Measurements from ENCODE around the gene EPGN. TPM values are rescaled to one million over a fixed set of nuclear protein-coding genes. Genes with fewer than 3 reads are reported as not detected.
A peak's percentile ranks its signal among the peaks of the same experiment; 100 is the strongest.

Gene EPGN
- total and polyA plus RNA-seq, 2 donors = 0.77 TPM; not detected in 1

DNA sequence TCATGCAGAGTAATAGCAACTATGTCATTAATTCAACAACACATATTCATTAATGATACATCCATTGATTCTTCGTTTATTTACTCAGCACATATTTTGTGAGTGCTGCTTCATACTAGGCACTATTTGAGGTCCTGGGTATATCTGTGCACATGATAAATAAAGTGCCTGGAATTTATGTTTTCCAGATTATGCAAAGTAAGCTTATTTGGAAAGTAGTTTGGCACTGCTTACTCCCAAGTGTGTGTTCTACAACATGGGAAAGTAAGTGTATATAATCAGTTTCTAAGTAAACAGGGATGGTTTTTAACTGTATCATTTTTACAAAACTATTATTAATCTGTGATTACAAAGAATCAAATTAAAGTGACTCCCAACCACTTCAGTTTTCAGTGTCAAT is 16.8 kb upstream of the EPGN start:
- Histone ChIP-seq H3K27ac (ENCODE audit: low read depth) (no peak overlapping the region), H3K36me3 (ENCODE audit: insufficient read depth) (no peaks in the 10 kb centered on the region), H3K4me1 (ENCODE audit: insufficient read depth) (no peaks in the 10 kb centered on the region), H3K4me3 (ENCODE audit: low read depth, low read length) (no peak overlapping the region)
- DNase-seq (ENCODE audit: extremely low spot score) = no peak
- WGBS = 90% methylated on average over 1 of the region's 1 CpG

DNA sequence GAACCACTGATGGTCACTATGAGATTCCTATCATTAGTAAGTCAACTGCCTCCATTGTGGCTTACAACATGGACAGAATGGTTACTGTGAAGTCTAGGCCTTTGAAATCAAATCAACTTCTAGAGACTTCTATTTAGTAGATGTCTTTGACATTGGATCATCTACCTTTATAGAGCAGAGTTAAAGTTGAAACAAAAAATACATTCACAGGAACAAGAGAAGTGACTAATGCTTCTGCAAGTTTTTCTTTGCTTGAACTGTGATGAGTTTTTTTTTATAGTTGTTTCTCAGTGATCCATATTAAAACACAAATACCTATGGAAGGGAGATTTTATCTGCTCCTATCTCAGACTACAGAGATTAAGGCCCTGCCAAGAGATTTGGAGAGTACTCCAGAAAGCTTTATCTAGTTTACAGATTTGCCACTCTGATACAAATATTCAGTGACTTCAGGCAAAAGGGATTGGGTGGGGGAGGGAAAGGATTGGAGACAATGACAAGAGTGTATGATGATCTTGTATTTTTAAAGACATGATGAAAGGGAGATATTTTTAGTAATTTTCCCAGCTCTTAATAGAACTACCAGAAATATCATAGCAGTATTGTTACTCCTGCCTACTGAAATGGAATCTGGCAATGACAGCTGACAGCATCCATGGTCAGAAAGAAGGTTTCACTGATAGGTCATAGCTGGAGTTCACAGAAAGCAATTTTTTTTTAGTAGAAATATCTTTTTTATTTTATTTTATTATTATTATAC is 16.0 kb upstream of the EPGN start:
- no peak for DNase-seq (ENCODE audit: extremely low spot score)
- no peaks in the 10 kb centered on the region for H3K4me1 ChIP-seq (ENCODE audit: insufficient read depth)
- H3K4me3 ChIP-seq (ENCODE audit: low read depth, low read length) = no peak overlapping the region
- no peaks in the 10 kb centered on the region for H3K36me3 ChIP-seq (ENCODE audit: insufficient read depth)
- H3K27ac ChIP-seq (ENCODE audit: low read depth) = no peak overlapping the region

DNA sequence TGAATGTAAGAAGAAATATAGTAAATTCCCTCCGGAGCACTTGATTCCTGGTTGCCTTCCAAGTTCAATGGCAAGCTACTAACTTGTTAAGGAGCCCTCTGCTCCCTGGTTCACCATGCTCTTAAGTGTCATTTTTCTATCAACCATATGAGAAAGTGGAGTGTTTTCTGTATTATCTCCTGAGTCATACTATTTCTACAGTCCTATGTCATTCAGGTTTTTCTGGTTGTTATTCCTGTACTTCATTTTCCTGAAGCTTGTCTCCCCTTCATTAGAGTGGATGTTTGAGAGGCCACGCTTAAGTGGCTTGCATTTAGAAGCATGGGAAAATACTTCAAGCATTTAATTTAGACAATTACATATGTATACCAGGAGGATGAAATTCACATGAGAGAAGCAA is 14.7 kb upstream of the EPGN start:
- no peaks in the 10 kb centered on the region for H3K36me3 ChIP-seq (ENCODE audit: insufficient read depth)
- H3K4me3 ChIP-seq (ENCODE audit: low read depth, low read length) = no peak overlapping the region
- H3K27ac ChIP-seq (ENCODE audit: low read depth) = no peak overlapping the region
- no peak for DNase-seq (ENCODE audit: extremely low spot score)
- 96% methylated on average over 2 of the region's 2 CpGs for WGBS
- no peaks in the 10 kb centered on the region for H3K4me1 ChIP-seq (ENCODE audit: insufficient read depth)

DNA sequence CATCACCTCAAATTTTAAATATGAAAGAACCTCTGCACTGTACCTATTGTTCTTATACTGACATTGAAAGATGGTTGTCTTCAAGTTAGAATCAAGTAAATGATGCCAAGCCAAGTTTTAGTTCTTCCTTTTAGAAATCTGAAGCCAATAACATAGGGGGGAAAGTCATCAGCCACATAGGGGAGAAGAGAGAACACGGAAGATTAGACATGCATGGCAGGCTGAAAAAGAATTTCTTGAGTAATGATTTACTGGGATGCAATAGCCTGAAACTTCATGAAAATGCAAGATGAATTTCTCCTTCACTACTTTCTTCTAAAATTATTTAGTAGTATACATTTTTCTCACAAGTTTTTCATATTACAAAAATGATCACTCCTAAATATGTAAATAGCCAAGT is 13.6 kb upstream of the EPGN start:
- no peak for DNase-seq (ENCODE audit: extremely low spot score)
- Histone ChIP-seq H3K4me1 (ENCODE audit: insufficient read depth) (no peaks in the 10 kb centered on the region), H3K36me3 (ENCODE audit: insufficient read depth) (no peaks in the 10 kb centered on the region), H3K27ac (ENCODE audit: low read depth) (no peak overlapping the region), H3K4me3 (ENCODE audit: low read depth, low read length) (no peak overlapping the region)
- 94% methylated on average over 1 of the region's 1 CpG for WGBS

DNA sequence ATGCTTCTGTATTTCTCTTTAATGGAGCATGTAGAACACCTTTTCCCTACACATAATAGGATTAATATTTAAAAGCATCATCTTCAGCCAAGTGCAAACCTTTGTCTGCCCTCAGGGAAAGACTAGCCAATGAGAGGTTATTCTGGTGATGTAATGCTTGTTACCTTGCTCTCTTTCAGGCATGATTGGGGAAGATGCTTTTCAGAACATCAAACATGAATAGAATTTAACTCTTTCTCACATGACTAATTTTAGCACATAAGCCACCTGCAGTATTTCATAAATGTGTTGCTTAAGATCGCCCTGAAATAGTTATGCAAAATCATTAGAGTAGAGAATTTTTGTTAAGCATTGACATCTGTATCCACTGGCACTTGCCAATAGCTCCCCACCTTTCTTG is 10.7 kb upstream of the EPGN start:
- Histone ChIP-seq H3K4me3 (ENCODE audit: low read depth, low read length) (no peak overlapping the region), H3K4me1 (ENCODE audit: insufficient read depth) (no peaks in the 10 kb centered on the region), H3K27ac (ENCODE audit: low read depth) (no peak overlapping the region), H3K36me3 (ENCODE audit: insufficient read depth) (no peaks in the 10 kb centered on the region)
- no peak for DNase-seq (ENCODE audit: extremely low spot score)
- 73% methylated on average over 1 of the region's 1 CpG for WGBS

- Histone ChIP-seq H3K27ac (ENCODE audit: low read depth) (no peak overlapping the region), H3K36me3 (ENCODE audit: insufficient read depth) (no peaks in the 10 kb centered on the region), H3K4me3 (ENCODE audit: low read depth, low read length) (no peak overlapping the region), H3K4me1 (ENCODE audit: insufficient read depth) (no peaks in the 10 kb centered on the region)
- DNase-seq (ENCODE audit: extremely low spot score) = no peak
- WGBS = 40% methylated on average over 4 of the region's 4 CpGs
These were observed 4.1 kb upstream of the EPGN start for GRCh38 chr4:74304095-74304625.

GRCh38 chr4:74305000-74305399 is 3.3 kb upstream of the EPGN start:
- no peak for DNase-seq (ENCODE audit: extremely low spot score)
- Histone ChIP-seq H3K27ac (ENCODE audit: low read depth) (no peak overlapping the region), H3K4me1 (ENCODE audit: insufficient read depth) (no peaks in the 10 kb centered on the region), H3K36me3 (ENCODE audit: insufficient read depth) (no peaks in the 10 kb centered on the region), H3K4me3 (ENCODE audit: low read depth, low read length) (no peak overlapping the region)
- WGBS = 92% methylated on average over 1 of the region's 1 CpG

DNA sequence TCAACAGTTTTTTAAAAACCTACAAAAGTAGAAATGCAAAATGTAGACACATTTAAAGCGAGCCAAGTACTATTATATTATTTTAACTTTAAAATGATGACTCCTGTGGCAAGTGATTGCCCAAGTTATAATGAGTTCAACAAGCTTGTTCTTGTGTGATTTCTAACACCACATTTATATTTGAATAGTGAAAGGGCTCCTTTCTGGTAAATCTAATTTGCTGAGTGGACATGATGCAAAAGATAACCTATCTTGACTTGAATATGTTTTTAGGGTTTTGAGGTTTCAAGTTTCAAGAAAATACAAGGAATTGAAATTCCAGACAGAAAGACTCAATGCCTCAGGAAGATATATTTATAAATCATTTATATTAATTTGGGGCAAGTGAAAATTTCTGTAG is 1.1 kb upstream of the EPGN start:
- H3K27ac ChIP-seq (ENCODE audit: low read depth) = no peak overlapping the region
- no peak for DNase-seq (ENCODE audit: extremely low spot score)
- H3K4me3 ChIP-seq (ENCODE audit: low read depth, low read length) = no peak overlapping the region
- no peaks in the 10 kb centered on the region for H3K4me1 ChIP-seq (ENCODE audit: insufficient read depth)
- no peaks in the 10 kb centered on the region for H3K36me3 ChIP-seq (ENCODE audit: insufficient read depth)
- 98% methylated on average over 1 of the region's 1 CpG for WGBS

DNA sequence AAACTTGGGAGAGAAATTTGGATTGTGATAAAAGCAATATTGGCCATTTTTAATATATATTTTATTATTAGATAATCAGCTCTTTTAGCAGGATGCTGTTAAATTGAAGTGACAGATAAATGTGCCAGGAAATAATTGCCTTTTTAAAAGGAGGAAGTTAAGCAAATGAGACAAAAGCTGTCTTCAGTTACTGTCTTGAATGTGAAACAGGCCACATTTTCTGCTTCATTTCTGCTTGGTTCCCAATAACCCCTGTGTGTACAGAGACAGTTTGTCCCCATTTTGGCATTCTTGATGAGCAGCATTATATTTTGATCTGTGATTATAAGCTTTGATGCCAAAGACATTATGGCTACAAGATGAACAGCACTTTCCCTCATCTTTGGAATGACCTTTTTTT is 953 bp downstream of the EPGN start:
- Histone ChIP-seq H3K36me3 (ENCODE audit: insufficient read depth) (no peaks in the 10 kb centered on the region), H3K4me3 (ENCODE audit: low read depth, low read length) (no peak overlapping the region), H3K27ac (ENCODE audit: low read depth) (peak overlapping the region; percentile 23), H3K4me1 (ENCODE audit: insufficient read depth) (no peaks in the 10 kb centered on the region)
- DNase-seq (ENCODE audit: extremely low spot score) = no peak

- no peak for DNase-seq (ENCODE audit: extremely low spot score)
- Histone ChIP-seq H3K4me3 (ENCODE audit: low read depth, low read length) (no peak overlapping the region), H3K4me1 (ENCODE audit: insufficient read depth) (no peaks in the 10 kb centered on the region), H3K36me3 (ENCODE audit: insufficient read depth) (no peaks in the 10 kb centered on the region), H3K27ac (ENCODE audit: low read depth) (no peak overlapping the region)
- 26% methylated on average over 4 of the region's 4 CpGs for WGBS
These were observed 3.5 kb downstream of the EPGN start for GRCh38 chr4:74311696-74312313.

- Histone ChIP-seq H3K4me1 (ENCODE audit: insufficient read depth) (no peaks in the 10 kb centered on the region), H3K4me3 (ENCODE audit: low read depth, low read length) (no peak overlapping the region), H3K36me3 (ENCODE audit: insufficient read depth) (no peaks in the 10 kb centered on the region), H3K27ac (ENCODE audit: low read depth) (no peak overlapping the region)
- 96% methylated on average over 2 of the region's 2 CpGs for WGBS
- DNase-seq (ENCODE audit: extremely low spot score) = no peak
These were observed 6.1 kb downstream of the EPGN start for GRCh38 chr4:74314329-74314728.

DNA sequence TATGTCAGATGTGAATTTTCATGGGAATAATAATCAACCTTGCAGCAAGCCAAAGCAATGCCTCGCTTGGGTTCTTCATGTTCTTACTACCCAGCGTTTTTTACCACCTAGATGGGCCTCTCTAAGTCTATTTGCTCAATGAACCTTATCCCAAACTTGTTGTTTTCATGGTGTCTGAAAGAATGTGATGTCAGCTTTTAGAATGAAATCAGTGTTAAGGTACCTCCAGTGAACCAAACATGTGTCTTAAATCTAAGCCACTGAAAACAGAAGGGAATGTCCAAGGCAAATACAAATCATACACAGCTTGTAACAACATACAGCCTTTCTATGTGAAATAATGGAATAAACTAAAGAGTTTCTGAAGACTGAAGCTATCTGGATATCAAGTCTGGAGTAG is 6.7 kb downstream of the EPGN start:
- Histone ChIP-seq H3K4me3 (ENCODE audit: low read depth, low read length) (no peak overlapping the region), H3K4me1 (ENCODE audit: insufficient read depth) (no peaks in the 10 kb centered on the region), H3K27ac (ENCODE audit: low read depth) (no peak overlapping the region), H3K36me3 (ENCODE audit: insufficient read depth) (no peaks in the 10 kb centered on the region)
- WGBS = 75% methylated on average over 2 of the region's 2 CpGs
- no peak for DNase-seq (ENCODE audit: extremely low spot score)

DNA sequence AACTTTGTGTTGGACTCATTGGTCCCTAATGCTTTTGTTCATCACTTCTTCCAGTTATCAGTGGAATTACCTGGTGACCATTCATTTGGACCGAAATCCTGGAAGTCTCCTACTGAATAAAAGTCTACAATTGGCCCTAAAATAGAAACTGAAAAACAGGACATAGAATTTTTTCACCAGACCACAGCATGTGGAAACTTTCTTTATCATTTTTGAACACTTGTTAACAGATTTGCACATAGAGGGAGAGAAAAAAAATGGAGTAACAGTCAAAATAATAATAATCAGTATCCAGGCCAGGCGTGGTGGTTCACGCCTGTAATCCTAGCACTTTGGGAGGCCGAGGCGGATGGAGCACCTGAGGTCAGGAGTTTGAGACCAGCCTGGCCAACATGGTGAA is 7.1 kb downstream of the EPGN start:
- 88% methylated on average over 5 of the region's 5 CpGs for WGBS
- H3K4me1 ChIP-seq (ENCODE audit: insufficient read depth) = no peaks in the 10 kb centered on the region
- no peaks in the 10 kb centered on the region for H3K36me3 ChIP-seq (ENCODE audit: insufficient read depth)
- DNase-seq (ENCODE audit: extremely low spot score) = no peak
- H3K27ac ChIP-seq (ENCODE audit: low read depth) = no peak overlapping the region
- no peak overlapping the region for H3K4me3 ChIP-seq (ENCODE audit: low read depth, low read length)

DNA sequence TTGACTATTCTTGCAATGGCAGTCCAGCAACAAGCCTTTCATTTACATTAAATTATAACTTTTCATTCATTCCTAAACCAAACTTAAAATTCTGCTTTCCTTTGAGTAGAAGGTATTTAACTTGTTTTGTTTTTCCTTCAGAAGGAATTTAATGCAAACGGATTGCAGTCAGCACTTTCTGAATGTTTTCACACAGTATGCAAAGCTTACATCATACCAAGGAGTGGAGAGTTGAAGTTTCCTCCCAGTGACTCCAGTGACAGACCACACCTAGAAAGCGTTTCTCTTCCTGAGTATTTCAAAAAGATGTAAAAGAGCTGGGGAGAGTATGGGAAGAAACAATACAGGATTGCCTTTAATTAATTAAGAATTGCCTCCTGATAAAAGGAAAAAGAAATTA is 8.1 kb downstream of the EPGN start:
- H3K4me1 ChIP-seq (ENCODE audit: insufficient read depth) = no peaks in the 10 kb centered on the region
- no peak for DNase-seq (ENCODE audit: extremely low spot score)
- no peaks in the 10 kb centered on the region for H3K36me3 ChIP-seq (ENCODE audit: insufficient read depth)
- no peak overlapping the region for H3K4me3 ChIP-seq (ENCODE audit: low read depth, low read length)
- WGBS = 43% methylated on average over 2 of the region's 2 CpGs
- no peak overlapping the region for H3K27ac ChIP-seq (ENCODE audit: low read depth)
